Measurements from ENCODE around the gene TTC9B.

DNA sequence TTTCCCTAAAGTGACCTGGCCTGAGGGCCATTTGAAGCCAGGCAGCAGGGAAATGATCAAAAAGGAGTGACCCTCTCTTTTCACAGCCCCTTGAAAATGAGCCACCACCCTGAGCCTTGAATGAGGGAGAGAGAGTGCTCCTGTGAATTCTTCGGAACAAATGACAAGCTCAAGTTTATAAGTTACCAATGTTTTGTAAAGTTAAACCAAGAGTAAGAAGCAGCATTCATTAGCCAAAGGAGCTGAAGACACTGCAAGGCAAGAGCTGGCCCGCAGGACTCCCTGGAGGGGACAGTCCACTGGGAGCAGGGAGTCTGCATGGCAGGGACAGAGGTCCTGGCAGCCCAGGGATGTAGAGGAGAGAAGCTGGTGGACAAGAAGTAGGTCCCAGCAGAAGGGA lies 25.0 kb upstream of the TTC9B start:
- TF ChIP-seq CTCF (IDR thresholded peaks at IDR 0.05) (no peak), EZH2 (IDR thresholded peaks at IDR 0.05; ENCODE audit: borderline replicate concordance, insufficient read depth, low read depth, low read length, poor library complexity, severe bottlenecking) (no peak)
